Right forelimb (tissue), 1 donor: Measurements from ENCODE around the gene SERP1.

ENCODE experiments used
- DNase-seq: peaks from one replicate; pipeline ENCODE4 v3.0.0-alpha.2; 2018

The SERP1 gene

GRCh38 chr3:150546226-150547044 lies at the start of gene SERP1, which contains the start of gene EIF2A:
Gene SERP1 (minus strand): TSS chr3:150546496. CDS start chr3:150546135, 361 bp downstream.
Gene EIF2A (plus strand): TSS chr3:150546787. CDS start chr3:150546803, 16 bp downstream.
- peak; percentile 100 for DNase-seq

- DNase-seq: no peak
Measured at GRCh38 chr3:150594150-150594549, 47.9 kb upstream of the SERP1 start.

GRCh38 chr3:150589759-150590158 lies 43.5 kb upstream of the SERP1 start:
- DNase-seq: no peak

GRCh38 chr3:150588027-150588830 lies 41.9 kb upstream of the SERP1 start:
- no peak for DNase-seq

- no peak for DNase-seq
Measured at GRCh38 chr3:150583028-150583427, 36.7 kb upstream of the SERP1 start.

- no peak for DNase-seq
Measured at GRCh38 chr3:150582620-150583019, 36.3 kb upstream of the SERP1 start.

- no peak for DNase-seq
Measured at GRCh38 chr3:150581174-150581573, 34.9 kb upstream of the SERP1 start.

- no peak for DNase-seq
Measured at GRCh38 chr3:150577855-150578254, 31.6 kb upstream of the SERP1 start.

- no peak for DNase-seq
Measured at GRCh38 chr3:150567328-150567727, 21.0 kb upstream of the SERP1 start.

- DNase-seq: no peak
Measured at GRCh38 chr3:150564243-150564642, 17.9 kb upstream of the SERP1 start.

GRCh38 chr3:150557725-150558124 lies 11.4 kb upstream of the SERP1 start:
- no peak for DNase-seq

GRCh38 chr3:150556792-150557191 lies 10.5 kb upstream of the SERP1 start:
- DNase-seq: no peak

GRCh38 chr3:150555859-150556436 lies 9.7 kb upstream of the SERP1 start:
- no peak for DNase-seq

- DNase-seq: no peak
Measured at GRCh38 chr3:150547045-150547741, 897 bp upstream of the SERP1 start.

- peak; percentile 47 for DNase-seq
Measured at GRCh38 chr3:150545419-150546225, 674 bp downstream of the SERP1 start.

GRCh38 chr3:150544726-150545125 lies 1.6 kb downstream of the SERP1 start:
- no peak for DNase-seq

GRCh38 chr3:150544041-150544440 lies 2.3 kb downstream of the SERP1 start:
- DNase-seq: no peak

GRCh38 chr3:150543531-150543930 lies 2.8 kb downstream of the SERP1 start:
- no peak for DNase-seq

- DNase-seq: no peak
Measured at GRCh38 chr3:150543128-150543527, 3.2 kb downstream of the SERP1 start.

GRCh38 chr3:150540991-150541390 lies 5.3 kb downstream of the SERP1 start:
- DNase-seq: no peak

GRCh38 chr3:150540297-150540696 lies 6.0 kb downstream of the SERP1 start:
- no peak for DNase-seq
